Measurements from ENCODE around the gene TBXA2R.
"Not testable (repeated sequence)": the region's sequence is repeated elsewhere in the genome, so short reads cannot be mapped to it uniquely, and the experiment has no call there.

DNA sequence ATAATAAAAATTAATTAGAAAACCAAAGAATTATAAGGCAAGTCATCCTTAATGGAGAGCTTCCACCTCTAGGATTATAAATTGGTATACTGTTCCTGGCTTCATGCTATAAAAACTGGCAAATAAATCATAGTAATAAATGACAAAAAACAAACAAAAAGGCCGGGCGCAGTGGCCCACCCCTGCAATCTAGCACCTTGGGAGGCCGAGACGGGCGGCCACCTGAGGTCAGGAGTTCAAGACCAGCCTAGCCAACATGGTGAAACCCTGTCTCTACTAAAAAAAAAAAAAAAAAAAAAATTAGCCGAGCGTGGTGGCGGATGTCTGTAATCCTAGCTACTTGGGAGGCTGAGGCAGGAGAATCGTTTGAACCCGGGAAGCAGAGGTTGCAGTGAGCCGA is 36.6 kb downstream of the TBXA2R start:
- TF ChIP-seq CTCF (IDR thresholded peaks at IDR 0.05; ENCODE audit: insufficient read depth, low read length, poor library complexity, severe bottlenecking); EZH2phosphoT487 (conservative IDR thresholded peaks at IDR 0.05; ENCODE audit: low read length): not testable (repeated sequence)

All from SU-DHL-6 (cell line).